ENCODE data around the gene SPATA32. TPM values are rescaled to one million over a fixed set of nuclear protein-coding genes. Genes with fewer than 3 reads are reported as not detected.

The SPATA32 gene
- total RNA-seq, 1 experiment from 2014 or later: 0.15 TPM

DNA sequence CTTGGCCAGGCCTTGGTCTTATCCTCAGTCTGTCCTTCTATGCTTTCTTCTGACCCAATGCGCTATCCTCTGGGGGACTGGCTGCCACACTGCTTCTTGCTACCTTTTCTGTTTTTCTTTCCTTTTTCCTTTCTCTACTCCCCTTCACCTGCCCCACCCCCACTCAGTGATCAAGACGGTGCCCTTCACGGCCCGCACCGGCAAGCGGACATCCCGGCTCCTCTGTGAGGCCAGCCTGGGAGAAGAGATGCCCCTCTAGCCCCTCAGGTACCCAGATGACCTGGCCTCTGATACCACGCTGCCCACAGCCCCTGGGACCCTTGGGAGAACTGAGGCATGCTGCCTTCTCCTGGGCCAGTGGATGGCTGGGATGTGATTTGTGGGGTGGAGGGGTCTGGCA is 15.6 kb downstream of the SPATA32 start (continued):
- no peak for TF ChIP-seq EGR1 (IDR thresholded peaks at IDR 0.05; ENCODE audit: low read depth)
- TF ChIP-seq, protein P1, sequence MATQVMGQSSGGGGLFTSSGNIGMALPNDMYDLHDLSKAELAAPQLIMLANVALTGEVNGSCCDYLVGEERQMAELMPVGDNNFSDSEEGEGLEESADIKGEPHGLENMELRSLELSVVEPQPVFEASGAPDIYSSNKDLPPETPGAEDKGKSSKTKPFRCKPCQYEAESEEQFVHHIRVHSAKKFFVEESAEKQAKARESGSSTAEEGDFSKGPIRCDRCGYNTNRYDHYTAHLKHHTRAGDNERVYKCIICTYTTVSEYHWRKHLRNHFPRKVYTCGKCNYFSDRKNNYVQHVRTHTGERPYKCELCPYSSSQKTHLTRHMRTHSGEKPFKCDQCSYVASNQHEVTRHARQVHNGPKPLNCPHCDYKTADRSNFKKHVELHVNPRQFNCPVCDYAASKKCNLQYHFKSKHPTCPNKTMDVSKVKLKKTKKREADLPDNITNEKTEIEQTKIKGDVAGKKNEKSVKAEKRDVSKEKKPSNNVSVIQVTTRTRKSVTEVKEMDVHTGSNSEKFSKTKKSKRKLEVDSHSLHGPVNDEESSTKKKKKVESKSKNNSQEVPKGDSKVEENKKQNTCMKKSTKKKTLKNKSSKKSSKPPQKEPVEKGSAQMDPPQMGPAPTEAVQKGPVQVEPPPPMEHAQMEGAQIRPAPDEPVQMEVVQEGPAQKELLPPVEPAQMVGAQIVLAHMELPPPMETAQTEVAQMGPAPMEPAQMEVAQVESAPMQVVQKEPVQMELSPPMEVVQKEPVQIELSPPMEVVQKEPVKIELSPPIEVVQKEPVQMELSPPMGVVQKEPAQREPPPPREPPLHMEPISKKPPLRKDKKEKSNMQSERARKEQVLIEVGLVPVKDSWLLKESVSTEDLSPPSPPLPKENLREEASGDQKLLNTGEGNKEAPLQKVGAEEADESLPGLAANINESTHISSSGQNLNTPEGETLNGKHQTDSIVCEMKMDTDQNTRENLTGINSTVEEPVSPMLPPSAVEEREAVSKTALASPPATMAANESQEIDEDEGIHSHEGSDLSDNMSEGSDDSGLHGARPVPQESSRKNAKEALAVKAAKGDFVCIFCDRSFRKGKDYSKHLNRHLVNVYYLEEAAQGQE (IDR thresholded peaks at IDR 0.05; ENCODE audit: low read depth): no peak
- no peak for TF ChIP-seq SP1 (IDR thresholded peaks at IDR 0.05; ENCODE audit: low read depth)
- TF ChIP-seq CBX3 (IDR thresholded peaks at IDR 0.05; ENCODE audit: low read depth): no peak
- TF ChIP-seq ELF1 (IDR thresholded peaks at IDR 0.05; ENCODE audit: borderline replicate concordance, low read depth): no peak
- TF ChIP-seq CEBPB (IDR thresholded peaks at IDR 0.05; ENCODE audit: low read depth): no peak
- no peak for TF ChIP-seq EZH2phosphoT487 (IDR thresholded peaks at IDR 0.05; ENCODE audit: borderline replicate concordance)
- no peak for TF ChIP-seq POLR2AphosphoS5 (IDR thresholded peaks at IDR 0.05; ENCODE audit: low read depth, low read length)
- no peak for TF ChIP-seq SIN3A (IDR thresholded peaks at IDR 0.05; ENCODE audit: low read depth)

DNA sequence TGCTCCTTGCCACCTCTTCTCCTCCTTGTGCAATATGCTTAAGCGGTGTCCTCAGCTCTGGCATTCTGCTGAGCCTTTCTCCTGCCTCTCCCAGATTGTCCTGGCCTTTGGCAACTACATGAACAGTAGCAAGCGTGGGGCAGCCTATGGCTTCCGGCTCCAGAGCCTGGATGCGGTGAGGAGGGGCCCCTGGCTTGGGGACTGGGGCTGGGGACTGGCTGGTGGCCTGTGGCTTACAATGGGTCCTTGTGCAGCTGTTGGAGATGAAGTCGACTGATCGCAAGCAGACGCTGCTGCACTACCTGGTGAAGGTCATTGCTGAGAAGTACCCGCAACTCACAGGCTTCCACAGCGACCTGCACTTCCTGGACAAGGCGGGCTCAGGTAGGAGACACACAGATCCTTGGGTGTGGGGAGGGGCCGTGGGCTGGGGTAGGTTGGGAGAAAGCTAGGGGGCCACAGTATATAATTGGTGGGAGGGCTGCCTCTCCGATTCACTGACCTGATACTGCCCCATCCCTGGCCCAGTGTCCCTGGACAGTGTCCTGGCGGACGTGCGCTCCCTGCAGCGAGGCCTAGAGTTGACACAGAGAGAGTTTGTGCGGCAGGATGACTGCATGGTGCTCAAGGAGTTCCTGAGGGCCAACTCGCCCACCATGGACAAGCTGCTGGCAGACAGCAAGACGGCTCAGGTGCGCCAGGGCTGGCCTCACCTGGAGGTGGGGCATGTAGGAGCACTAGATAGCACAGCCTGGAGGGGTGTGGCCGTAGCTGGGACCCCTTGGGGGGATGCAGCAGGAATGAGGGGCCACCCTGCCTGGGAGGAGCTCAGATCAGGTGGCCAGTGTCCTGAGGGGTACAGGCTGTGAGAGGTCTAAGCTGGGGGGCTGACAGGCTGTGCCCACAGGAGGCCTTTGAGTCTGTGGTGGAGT is 16.9 kb downstream of the SPATA32 start:
- Histone ChIP-seq H3K36me3 (ENCODE audit: control insufficient read depth in 1 of 2, insufficient read depth in 2 of 2, low read length in 2 of 2) (peaks cover 0 to 4% of the 10 kb centered on the region in 2 experiments; a peak in 1 of 4 replicates), H3K27me3 (ENCODE audit: insufficient read depth, low read length) (no peaks in the 10 kb centered on the region), H3K4me1 (ENCODE audit: control insufficient read depth in 1 of 2, insufficient read depth in 2 of 2, low read length in 2 of 2) (peaks cover 11 to 19% of the 10 kb centered on the region in 2 experiments; a peak in 3 of 4 replicates), H3K9me2 (ENCODE audit: insufficient read depth) (no peaks in the 10 kb centered on the region), H4K20me1 (ENCODE audit: insufficient read depth) (no peaks in the 10 kb centered on the region), H3K9ac (ENCODE audit: low read length) (no peak overlapping the region), H3K79me2 (ENCODE audit: insufficient read depth, low read length) (peaks cover 9% of the 10 kb centered on the region; the same call in 1 of the 2 replicates), H3K4me2 (ENCODE audit: low read length) (no peak overlapping the region), H2AFZ (ENCODE audit: low read depth, low read length, poor library complexity, severe bottlenecking) (no peak overlapping the region), H3K9me3 (ENCODE audit: control insufficient read depth in 1 of 2, insufficient read depth in 1 of 2, low read depth in 1 of 2, low read length in 2 of 2) (no peaks in the 10 kb centered on the region), H3K4me3 (replicated peaks in 1 of 2; ENCODE audit: low read depth in 1 of 2, low read length in 2 of 2) (no peak overlapping the region), H3K27ac (ENCODE audit: low read depth, low read length) (no peak overlapping the region)
- TF ChIP-seq SP1 (IDR thresholded peaks at IDR 0.05; ENCODE audit: low read depth) (no peak), TCF7L2 (IDR thresholded peaks at IDR 0.05; ENCODE audit: borderline replicate concordance, extremely low read depth, insufficient read depth, insufficient read length) (no peak), EZH2phosphoT487 (IDR thresholded peaks at IDR 0.05; ENCODE audit: borderline replicate concordance) (no peak), CBX3 (IDR thresholded peaks at IDR 0.05; ENCODE audit: low read depth) (no peak), EZH2 (IDR thresholded peaks at IDR 0.05) (no peak), ELF1 (IDR thresholded peaks at IDR 0.05; ENCODE audit: borderline replicate concordance, low read depth) (no peak), EGR1 (IDR thresholded peaks at IDR 0.05; ENCODE audit: low read depth) (no peak), POLR2A (IDR thresholded peaks at IDR 0.05; ENCODE audit: borderline replicate concordance, extremely low read depth, insufficient read depth, insufficient read length) (no peak), YY1 (IDR thresholded peaks at IDR 0.05; ENCODE audit: extremely low read depth, insufficient replicate concordance, low read depth, low read length) (no peak), SRF (IDR thresholded peaks at IDR 0.05; ENCODE audit: low read depth) (no peak), ZFX (IDR thresholded peaks at IDR 0.05) (no peak), ZNF274 (IDR thresholded peaks at IDR 0.05; ENCODE audit: low read depth, low read length) (no peak), POLR2AphosphoS5 (IDR thresholded peaks at IDR 0.05; ENCODE audit: low read depth, low read length) (no peak), FOSL1 (IDR thresholded peaks at IDR 0.05; ENCODE audit: low read depth) (no peak)
- TF ChIP-seq, protein P2, sequence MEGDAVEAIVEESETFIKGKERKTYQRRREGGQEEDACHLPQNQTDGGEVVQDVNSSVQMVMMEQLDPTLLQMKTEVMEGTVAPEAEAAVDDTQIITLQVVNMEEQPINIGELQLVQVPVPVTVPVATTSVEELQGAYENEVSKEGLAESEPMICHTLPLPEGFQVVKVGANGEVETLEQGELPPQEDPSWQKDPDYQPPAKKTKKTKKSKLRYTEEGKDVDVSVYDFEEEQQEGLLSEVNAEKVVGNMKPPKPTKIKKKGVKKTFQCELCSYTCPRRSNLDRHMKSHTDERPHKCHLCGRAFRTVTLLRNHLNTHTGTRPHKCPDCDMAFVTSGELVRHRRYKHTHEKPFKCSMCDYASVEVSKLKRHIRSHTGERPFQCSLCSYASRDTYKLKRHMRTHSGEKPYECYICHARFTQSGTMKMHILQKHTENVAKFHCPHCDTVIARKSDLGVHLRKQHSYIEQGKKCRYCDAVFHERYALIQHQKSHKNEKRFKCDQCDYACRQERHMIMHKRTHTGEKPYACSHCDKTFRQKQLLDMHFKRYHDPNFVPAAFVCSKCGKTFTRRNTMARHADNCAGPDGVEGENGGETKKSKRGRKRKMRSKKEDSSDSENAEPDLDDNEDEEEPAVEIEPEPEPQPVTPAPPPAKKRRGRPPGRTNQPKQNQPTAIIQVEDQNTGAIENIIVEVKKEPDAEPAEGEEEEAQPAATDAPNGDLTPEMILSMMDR (IDR thresholded peaks at IDR 0.05 in 2 of 3, conservative IDR thresholded peaks at IDR 0.05 in 1 of 3; ENCODE audit: borderline replicate concordance in 1 of 3, insufficient read depth in 1 of 3, low read depth in 2 of 3, low read length in 2 of 3): no peak
- no TSS peak for BruUV-seq (replicated peaks)
- ChIA-PET POLR2A (no interaction called here), CTCF (interaction anchor here (1.2 to 3.2 kb wide), 3 partner anchors 9 to 110 kb away, joined by 3 to 9 read pairs (median 3); partner anchors contain the start of gene ACBD4), RAD21 (ENCODE audit: low non-redundant PET in 1 of 2, low total read pairs in 2 of 2, uncharacterized antibody in 2 of 2, unreplicated experiment in 2 of 2) (no interaction called here)
- DNase-seq (ENCODE audit: low read depth, low spot score) (no peak), ATAC-seq (no peak)
- intact Hi-C loops (cut with micrococcal nuclease): no loop called here

All from HCT116 (cell line).